NCI-H2107 treated with DMSO at 0.1 percent for 48 hours (cell line): Measurements from ENCODE around the gene TRPV5.
"Not testable (repeated sequence)": the region's sequence is repeated elsewhere in the genome, so short reads cannot be mapped to it uniquely, and the experiment has no call there.

Experiments
- DNase-seq: peaks from one replicate; lab custom pipeline; 2025; ENCODE audit not compliant: unreplicated experiment; lab: John Stamatoyannopoulos, UW

TRPV5 gene

DNA sequence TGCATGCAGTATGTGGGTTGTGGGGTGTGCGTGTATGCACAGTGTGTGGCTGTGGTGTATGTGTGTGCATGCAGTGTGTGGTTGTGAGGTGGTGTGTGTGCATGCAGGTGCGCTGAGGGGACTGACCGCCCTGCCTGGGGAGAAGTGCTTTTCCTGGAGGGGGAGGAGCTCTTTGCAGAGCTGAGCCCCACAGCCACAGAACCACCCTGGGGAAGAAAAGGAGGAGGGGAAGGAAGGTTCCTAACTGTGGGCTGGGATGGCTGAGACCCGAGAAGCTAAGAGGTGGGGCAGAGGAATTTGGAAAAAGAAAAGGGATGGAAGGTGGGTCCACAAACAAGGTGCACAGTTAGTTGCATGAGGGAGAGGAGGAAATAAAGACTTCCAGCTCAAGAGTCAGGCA lies at the start of gene TRPV5:
TSS of gene TRPV5 (minus strand) at position 123 of the 400 bp plus-strand sequence. CDS start 287 bp downstream, outside the sequence.
- no peak for DNase-seq

DNA sequence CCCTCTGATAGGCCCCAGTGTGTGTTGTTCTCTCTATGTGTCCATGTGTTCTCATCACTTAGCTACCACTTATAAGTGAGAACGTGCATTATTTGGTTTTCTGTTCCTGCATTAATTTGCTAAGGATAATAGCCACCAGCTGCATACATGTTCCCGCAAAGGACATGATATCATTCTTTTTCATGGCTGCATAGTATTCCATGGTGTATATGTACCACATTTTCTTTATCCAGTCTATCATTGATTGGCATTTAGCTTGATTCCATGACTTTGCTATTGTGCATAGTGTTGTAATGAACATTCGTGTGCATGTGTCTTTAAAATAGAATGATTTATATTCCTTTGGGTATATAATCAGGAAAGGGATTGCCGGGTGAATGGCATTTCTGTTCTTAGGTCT lies 44.9 kb upstream of the TRPV5 start:
- not testable (repeated sequence) for DNase-seq

DNA sequence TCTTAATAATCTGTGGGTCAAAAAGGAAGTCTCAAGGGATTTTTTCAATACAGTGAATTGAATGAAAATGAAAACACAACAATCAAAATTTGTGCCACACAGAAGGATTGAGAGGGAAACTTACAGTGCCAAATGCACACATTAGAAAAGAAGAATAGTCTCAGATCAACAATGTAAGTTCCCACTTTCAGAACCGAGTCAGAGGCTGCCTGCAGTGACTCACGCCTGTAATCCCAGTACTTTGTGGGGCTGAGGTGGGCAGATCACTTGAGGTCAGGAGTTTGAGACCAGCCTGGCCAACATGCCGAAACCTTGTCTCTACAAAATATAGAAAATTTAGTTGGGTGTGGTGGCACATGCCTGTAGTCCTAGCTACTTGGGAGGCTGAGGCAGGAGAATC lies 41.1 kb upstream of the TRPV5 start:
- DNase-seq = no peak

DNA sequence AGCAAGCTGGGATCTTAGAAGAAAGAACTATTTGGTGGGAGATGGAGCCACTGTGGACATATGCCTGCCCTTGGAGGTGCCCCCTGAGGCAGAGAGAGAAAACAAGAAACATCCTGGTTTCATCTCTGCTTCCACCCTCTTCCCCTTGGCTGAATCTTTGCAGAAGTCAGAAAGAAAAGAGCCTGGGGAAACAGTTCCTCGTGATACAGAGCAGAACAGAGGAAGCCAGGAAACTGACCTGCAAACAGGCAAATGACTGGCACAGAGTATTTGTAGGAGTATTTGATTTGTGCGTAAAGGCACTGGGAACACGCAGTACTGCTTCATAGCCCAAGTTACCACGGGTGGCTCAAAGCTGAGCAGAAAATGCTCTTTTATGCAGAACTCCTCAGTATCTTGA lies 35.6 kb upstream of the TRPV5 start:
- DNase-seq = no peak

DNA sequence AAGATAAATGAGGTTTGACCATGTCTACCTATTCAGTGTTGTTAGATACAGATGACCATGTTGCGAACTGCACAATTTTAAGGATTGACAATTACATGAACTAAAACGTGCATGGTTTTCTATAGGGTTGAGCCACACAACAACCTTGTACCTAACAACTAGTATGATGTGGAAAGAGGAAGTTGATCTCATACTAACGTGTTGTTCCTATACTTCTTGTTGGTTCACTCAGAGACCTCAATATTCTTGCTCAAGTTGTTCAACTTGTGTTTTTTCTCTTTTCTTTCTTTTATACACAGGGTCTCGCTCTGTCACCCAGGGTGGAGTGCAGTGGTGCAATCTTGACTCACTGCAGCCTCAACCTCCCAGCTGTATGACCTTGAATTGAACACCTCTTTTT lies 34.7 kb upstream of the TRPV5 start:
- DNase-seq = no peak

DNA sequence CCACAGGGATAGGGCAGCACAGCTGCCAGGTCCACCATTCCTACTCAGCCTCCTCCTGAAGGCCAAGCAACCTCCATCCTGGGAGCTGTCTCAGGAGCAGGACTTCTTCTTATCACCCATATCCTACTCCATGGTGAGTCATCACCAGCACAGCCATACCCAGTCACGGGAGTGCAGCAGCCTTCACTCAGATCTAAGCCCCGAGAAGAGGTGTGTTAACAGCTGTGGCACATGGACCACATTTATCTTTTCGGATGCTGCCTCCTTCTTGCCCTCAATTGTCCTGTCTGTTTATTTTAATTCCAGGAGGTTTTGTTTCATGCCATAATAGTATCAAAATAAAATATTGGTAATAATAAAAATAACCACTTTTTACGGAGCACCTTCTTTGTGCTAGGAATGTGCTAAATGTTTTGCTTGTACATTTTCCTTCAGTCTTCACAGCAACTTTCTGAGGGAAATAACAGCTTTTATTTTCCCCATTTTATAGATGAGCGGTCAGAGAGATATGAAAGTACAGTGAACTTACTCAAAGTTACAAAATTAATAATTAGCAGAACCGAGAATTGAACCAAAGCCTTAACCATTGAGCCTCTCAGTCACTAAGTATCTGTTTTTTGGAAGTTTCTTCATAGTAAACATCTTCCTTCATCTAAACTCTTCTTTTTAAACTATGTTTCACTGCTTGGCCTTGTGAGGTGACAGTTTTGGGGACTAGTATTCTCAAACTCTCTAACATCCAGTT lies 31.1 kb upstream of the TRPV5 start:
- no peak for DNase-seq

DNA sequence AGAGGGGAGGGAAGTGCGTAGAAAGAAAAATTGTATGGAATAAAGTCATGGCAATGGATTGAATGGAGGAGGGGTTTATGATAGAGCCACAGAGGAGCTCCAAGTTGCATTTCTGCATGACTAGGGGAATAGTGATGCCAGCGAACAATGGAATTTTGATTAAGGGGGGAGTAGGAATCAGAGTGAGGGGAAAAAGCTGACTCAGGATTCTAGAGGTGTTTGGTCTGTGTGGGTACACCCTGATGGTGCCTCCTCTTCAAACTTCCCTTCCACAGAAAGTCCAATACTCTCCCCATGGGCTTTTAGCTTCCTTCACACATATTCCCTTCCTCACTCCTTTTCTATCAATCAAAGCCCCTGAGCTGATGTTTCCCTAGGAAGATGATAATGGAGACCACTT lies 30.4 kb upstream of the TRPV5 start:
- no peak for DNase-seq

DNA sequence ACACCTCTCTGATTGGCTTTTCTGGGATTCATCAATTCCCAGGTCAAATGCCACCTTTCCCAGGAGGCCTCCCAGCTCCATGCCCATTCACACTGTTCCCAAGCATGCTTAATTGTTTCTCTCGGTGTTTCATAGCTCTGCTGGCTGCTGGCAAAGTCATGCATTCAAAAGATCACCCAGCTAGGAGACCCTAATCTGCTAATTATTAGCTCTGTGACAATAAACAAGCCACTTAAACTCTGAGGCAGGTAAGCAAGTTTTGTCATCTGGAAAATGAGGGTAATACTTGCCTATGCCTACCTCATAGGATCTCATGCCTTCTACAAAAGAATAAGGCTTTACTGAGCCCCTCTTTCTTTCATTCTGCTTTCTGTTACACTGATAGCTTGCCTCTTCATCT lies 29.4 kb upstream of the TRPV5 start:
- DNase-seq = no peak

DNA sequence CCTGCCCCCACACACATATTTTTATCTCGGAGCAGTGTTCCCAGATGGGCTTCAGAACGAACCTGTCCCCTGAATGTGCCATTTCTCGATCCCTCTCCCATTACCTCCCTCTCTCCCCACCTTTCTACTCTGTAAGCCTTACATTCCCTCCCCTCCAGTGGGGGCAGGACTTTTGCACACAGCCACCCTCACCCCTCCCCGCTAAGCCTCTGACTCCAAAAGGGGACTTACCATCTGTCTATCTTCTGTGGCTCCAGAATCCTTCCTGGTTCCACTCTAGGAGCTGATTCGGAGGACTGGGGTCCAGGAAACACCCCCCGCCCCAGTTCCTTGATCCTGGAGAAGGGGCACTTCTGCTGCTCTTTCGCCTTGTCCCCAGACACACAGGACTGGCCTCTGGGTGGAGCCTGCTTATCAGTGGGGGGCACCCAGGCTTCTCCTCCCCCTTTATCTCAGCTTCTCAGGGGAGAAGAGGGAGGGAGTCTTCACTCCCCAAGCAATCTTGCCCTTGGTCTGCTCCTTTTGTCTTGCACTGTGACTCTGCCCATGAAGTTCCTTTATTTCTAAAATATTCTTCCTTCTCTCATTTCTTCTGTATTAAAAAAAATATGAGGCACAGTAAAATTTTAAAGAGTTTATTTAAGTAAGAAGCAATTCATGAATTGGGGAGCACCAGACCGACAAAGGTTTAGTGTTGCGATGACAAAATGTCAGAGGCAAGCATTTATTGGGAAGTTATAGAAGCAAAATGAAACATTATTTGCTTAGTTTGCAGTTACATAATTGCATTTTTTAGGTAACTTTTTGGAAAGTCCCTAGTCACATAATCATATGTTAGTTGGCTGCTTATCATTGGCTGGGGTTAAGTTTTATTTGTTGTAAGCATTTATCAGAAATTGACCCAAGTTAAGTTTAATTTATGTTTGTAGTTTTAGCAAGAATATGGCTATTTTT lies 28.7 kb upstream of the TRPV5 start, which contains the start of gene KEL:
TSS of gene KEL (minus strand) at position 391 of the 954 bp plus-strand sequence. CDS start at position 234, 157 bp downstream.
- no peak for DNase-seq

DNA sequence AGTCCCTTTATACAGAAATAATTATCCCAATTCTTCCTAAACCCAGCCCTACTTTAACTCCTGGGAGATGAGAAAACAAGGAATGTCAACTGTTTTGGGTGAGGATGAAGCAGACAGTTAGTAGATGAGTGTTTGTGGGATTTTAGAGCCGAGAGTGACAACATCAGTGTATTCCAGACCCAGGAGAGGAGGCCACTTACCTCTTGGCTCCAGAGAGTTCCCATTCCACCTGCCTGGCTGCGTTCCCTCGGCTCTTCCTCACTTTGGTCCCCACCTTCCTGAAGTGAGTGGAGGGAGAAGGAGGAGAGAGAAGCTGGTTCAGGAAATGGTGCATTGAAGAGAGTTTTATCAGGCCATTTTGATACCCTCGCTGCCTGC lies 28.0 kb upstream of the TRPV5 start:
- no peak for DNase-seq

DNA sequence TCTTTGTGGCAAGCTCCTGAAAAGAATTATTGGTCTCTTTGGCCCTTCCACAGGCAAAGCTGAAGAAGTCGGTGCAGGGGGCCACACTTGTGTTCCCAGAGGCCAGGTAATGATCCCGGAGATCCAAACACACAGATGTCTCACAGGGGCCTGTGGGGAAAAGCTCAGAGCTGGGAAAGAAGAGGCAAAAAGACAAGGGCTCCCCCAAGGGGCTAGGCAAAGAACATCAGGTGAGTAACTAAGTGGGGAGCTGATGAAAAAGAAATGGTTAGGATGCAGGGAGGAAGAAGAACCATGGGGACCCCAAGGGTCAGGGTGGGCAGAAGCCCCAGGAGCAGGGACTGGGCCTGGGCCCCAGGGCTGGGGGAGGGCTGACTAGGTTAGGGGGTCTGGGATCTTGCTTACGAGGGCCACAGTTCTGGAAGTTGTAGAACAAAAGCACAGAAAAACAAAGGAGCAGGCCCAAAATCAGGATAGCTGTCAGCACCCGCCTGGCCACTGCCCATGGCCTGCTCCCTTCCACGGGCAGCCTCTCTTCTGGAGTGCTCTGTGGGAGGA lies 27.5 kb upstream of the TRPV5 start:
- DNase-seq = no peak

DNA sequence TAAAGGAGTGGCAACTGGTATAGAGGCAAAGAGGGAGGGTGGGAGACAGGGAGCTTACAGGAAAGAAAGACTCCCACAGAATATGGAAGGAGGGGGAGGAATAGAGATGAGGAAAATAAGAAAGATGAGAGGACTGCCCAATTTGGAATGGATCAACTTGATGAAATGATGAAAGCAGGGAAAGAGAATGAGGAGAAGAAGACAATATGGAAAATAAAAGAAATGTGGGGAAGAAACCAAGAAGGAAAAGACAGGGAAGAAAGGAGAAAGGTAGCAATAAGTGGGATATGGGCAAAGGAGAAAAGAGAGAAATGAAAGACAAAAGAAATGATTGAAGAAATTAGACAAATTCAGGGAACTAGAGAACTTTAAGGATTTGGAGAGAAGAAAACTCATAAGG lies 25.7 kb upstream of the TRPV5 start:
- no peak for DNase-seq

DNA sequence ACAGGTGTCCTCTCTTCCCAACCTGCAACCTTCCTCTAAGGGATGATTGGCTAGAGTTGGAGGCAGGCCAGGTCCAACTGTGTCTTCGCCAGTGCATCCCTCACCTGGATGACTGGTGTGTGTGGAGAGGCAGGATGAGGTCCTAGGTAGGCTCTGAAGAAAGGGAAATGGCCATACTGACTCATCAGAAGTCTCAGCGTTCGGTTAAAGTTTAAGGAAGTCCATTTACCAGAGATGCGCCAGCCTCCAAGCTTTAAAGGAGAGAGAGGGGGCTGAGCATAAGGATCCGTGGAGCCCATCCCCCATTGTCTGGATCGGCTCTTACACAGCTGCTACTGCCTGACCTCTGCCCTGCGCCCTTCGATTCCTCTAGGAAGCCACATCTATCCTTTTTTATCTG lies 24.2 kb upstream of the TRPV5 start:
- no peak for DNase-seq

DNA sequence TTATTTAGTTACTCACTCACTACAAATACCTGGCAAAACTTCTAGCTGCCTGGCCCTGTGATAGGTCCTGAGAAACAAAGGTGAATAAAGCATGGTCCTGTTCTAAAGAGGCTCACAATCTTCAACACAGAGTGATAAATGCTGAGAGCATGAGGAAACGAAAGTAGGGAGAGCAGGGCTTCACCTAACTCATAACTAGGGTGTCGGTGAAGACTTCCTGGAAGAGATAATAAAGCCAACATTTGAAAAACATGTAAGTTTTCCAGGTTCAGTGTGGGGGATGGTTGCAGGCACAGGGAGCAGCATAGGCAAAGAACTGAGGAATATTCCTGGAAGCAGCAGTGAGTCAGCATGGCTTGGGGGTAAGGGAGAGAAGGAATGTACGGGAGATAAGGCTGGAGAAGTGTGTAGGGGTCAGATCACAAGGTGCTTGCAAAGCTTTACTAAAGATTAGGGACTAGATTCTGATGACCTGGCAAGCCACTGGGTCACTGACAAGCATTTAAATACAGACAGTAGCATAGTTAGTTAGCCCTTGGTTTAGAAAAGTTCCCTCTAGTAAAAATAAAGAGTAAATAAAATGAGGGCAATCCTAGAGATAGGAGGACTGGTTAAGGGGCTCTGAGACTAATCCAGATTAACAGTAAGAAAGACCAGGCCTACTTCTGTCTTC lies 23.5 kb upstream of the TRPV5 start:
- no peak for DNase-seq

DNA sequence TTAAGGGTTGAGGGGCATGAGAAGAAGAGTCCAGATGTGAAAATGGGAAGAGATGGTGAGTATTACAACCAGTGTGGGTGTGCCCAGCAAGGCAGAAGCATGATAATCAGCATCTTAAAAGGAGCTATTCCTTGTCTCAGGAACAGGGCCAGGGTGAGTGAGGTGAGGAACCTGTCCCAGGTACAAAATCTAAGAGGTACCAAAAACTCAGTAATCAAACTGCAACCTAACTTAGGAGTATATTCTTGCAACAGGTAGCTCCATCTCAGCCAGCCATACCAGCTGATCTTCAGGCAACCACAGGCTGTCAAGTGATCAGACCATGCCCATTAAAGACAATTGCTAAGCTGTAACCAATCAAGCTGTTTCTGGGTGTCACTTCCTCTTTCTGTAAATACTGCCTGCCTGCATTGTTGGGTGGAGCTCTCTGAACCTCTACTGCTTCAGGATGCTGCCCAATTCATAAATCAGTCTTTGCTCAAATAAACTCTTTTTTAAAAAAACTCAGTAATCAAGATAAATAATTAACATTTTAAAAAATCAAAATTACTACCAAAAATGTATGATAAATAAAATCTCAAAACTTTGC lies 21.2 kb upstream of the TRPV5 start:
- no peak for DNase-seq

DNA sequence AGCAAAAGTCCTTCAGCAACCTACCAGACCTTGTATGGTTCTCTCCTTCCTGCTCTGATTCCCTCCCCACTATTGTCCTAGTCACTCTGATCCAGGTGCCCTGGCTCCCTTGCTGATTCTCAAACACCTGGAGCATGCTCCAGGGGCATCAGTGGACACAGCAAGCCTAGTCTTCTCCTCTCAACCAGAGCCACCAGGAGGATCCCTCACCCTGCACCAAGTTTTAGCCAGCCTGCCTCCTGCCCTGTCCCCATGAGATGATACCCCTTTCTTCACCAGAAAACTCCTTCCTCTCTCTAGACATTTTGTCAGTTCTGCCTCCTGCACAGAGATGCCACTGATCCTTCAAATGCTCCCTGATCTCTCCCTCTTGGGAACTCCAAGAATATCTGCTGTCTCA lies 16.7 kb upstream of the TRPV5 start:
- no peak for DNase-seq

DNA sequence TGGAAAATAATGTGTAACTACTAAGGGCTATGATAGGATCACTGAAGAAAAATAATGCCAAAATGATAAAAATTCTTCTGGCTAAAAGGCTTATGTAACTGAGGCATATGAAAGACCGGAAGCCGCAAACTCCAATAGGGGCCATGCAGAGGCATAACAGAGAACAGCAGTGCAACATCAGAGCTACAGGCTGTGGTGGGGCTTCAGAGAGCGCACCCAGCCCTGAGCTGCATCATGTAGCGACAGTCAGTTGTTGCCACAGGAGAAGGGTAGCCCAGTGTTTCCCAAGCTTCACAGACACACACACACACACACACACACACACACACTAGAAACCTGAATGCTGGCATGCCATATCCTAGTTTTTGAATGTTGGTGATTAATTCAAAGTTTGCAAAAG lies 15.1 kb upstream of the TRPV5 start:
- DNase-seq = no peak

DNA sequence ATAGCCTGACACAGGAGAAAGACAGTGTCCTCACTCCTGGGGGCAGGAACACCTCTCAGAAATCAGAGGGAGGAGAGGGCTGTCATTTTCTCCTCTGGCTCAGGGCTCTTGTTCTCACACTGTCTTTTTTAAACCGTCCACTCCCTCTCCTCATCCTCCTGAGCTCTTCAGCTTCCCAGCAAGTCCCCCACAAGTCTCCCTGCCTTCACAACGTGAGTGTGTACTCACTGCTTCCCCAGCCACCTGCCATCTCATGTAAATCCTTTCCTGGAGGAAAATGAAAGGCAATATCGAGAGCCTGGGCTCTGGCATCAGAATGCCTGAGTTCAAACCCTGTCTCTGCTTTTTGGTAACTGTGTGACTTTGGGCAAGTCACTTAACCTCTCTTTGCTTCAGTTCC lies 11.5 kb upstream of the TRPV5 start:
- DNase-seq = no peak

DNA sequence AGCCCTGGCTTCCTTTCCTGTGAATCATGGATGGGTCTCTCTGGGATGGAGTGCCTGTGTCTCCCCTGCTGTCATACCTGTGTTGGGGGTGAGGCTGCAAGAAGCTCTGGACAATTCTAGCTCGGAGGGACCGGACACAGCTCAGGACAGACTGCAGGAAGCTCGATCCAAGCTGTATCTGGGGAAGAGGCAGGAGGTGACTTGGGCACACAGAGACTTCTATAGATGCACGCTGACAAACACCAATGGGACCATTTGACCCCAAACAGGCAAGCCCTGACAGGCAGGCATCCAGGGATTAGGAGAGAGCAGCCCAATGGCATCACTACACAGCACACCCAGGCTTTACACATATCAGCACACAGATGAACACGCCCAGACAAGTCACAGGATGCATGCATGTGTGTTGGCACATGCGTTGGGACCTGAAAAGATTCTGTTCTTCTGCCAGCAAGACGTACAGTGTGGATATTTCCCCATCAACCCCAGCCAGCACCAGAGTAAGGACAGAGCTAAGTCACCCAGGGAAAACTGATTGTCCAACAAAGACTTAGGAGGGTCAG lies 10.2 kb upstream of the TRPV5 start:
- DNase-seq = no peak

DNA sequence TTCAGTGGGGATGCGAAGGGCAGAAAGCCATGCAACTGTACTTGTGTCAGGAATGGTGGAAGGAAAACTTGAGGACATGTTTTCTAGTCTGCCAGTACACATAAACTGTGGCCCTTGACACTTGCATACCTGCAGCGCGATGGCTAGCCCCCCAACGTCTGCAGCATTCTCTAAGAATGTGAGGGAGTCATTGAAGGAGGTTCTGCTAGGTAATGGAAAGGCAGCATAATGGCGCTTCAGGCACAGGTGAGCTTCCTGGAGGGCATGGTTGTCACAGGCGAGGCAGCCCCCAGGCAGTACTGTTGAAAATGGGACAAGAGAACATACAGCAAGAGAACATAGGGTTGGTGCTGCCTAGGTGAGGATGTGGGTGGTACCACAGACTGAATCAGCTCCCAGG lies 9.2 kb upstream of the TRPV5 start:
- DNase-seq = no peak

DNA sequence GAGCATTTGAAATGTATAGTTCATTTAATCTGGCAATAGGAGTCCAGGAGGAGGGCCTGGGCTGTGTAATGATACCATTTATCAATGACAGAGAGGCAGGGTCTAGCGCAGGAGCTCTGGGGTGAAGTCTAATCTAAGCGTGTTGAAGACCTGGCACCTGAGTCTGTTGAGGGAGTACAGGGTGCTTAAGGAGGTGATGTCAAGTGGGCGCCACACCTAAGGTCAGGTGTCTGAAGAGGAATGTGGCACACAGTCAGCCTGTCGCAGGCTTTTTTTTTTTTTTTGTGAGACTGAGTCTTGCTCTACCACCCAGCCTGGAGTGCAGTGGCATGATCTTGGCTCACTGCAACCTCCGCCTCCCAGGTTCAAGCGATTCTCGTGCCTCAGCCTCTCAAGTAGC lies 8.0 kb upstream of the TRPV5 start:
- no peak for DNase-seq
